Nephron (organoid): ENCODE measurements around the gene PCDH9.
A peak's percentile ranks its signal among the peaks of the same experiment; 100 is the strongest.

Source experiments
- H3K27ac Mint-ChIP-seq, 3 experiments: 2 replicates each; pipeline ENCODE4 v1.8.0; 2020; ENCODE audit warnings: mixed read lengths in 3 of 3, mild to moderate bottlenecking in 2 of 3, moderate library complexity in 1 of 3
- H3K27me3 Mint-ChIP-seq: 2 replicates; pipeline ENCODE4 v1.8.0; 2021; ENCODE audit warnings: low read depth, mild to moderate bottlenecking, moderate library complexity, mixed read lengths
- H3K36me3 Mint-ChIP-seq: 2 replicates; pipeline ENCODE4 v1.8.0; 2020; ENCODE audit warnings: low read depth, mixed read lengths
- H3K4me1 Mint-ChIP-seq: 2 replicates; pipeline ENCODE4 v1.8.0; 2020; ENCODE audit warnings: mixed read lengths
- H3K4me3 Mint-ChIP-seq, 3 experiments: 2 replicates each; pipeline ENCODE4 v1.8.0; 2020; ENCODE audit warnings: mild to moderate bottlenecking in 3 of 3, mixed read lengths in 3 of 3, moderate library complexity in 2 of 3
- H3K9me3 Mint-ChIP-seq: 2 replicates; pipeline ENCODE4 v1.8.0; 2020; ENCODE audit warnings: mixed read lengths
- TF ChIP-seq, protein P1 (sequence below), 3 experiments: fragments of 200-600 bp; sonication (generic); IDR thresholded peaks; one replicate each; pipeline ENCODE4 v1.5.0; 2021; ENCODE audit warnings: antibody characterized with exemption in 3 of 3; ENCODE audit not compliant: unreplicated experiment in 3 of 3

PCDH9 gene

GRCh38 chr13:67048084-67048820, 181.9 kb downstream of the PCDH9 start:
- TF ChIP-seq, protein P1, sequence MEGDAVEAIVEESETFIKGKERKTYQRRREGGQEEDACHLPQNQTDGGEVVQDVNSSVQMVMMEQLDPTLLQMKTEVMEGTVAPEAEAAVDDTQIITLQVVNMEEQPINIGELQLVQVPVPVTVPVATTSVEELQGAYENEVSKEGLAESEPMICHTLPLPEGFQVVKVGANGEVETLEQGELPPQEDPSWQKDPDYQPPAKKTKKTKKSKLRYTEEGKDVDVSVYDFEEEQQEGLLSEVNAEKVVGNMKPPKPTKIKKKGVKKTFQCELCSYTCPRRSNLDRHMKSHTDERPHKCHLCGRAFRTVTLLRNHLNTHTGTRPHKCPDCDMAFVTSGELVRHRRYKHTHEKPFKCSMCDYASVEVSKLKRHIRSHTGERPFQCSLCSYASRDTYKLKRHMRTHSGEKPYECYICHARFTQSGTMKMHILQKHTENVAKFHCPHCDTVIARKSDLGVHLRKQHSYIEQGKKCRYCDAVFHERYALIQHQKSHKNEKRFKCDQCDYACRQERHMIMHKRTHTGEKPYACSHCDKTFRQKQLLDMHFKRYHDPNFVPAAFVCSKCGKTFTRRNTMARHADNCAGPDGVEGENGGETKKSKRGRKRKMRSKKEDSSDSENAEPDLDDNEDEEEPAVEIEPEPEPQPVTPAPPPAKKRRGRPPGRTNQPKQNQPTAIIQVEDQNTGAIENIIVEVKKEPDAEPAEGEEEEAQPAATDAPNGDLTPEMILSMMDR (IDR thresholded peaks at IDR 0.05; ENCODE audit: unreplicated experiment in 3 of 3): peak; percentile 7 to 40 (median 27)
- Mint-ChIP-seq H3K9me3 (peaks cover under 1% of the 10 kb centered on the region), H3K27ac (peak overlapping the region; percentile 96 to 97 (median 97)), H3K4me1 (peaks cover 19% of the 10 kb centered on the region), H3K27me3 (no peaks in the 10 kb centered on the region), H3K36me3 (no peaks in the 10 kb centered on the region), H3K4me3 (no peak overlapping the region)

- Mint-ChIP-seq H3K4me3 (no peak overlapping the region), H3K27ac (peak overlapping the region in 2 of 3 experiments; percentile 4 to 27), H3K4me1 (peaks cover 19% of the 10 kb centered on the region), H3K36me3 (no peaks in the 10 kb centered on the region), H3K9me3 (peaks cover 7% of the 10 kb centered on the region), H3K27me3 (no peaks in the 10 kb centered on the region)
- TF ChIP-seq, protein P1 (IDR thresholded peaks at IDR 0.05; ENCODE audit: unreplicated experiment in 3 of 3): no peak
Observed at GRCh38 chr13:67045357-67045756, 184.8 kb downstream of the PCDH9 start.

GRCh38 chr13:67043901-67044300, 186.2 kb downstream of the PCDH9 start:
- Mint-ChIP-seq H3K9me3 (peaks cover 7% of the 10 kb centered on the region), H3K4me1 (peaks cover 16% of the 10 kb centered on the region), H3K36me3 (no peaks in the 10 kb centered on the region), H3K4me3 (no peak overlapping the region), H3K27ac (no peak overlapping the region), H3K27me3 (no peaks in the 10 kb centered on the region)
- TF ChIP-seq, protein P1 (IDR thresholded peaks at IDR 0.05; ENCODE audit: unreplicated experiment in 3 of 3): no peak

DNA sequence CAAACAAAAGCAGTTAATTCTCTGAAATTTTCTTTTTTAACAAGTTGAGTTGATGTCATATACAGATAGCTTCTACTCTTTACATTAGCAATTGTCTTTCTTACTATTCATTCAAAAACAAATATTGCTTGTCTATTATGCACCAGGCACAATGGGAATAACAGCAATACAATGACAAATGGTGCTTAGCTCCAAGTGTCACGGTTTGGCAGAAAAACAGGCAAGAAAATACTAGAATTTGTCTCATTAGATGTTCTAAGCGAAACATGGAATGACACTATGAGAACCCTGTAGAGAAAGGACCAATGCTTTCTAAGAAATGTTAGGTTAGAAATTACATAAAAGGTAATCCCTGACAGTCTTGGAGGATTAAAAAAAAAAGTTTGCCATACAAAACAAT, 187.6 kb downstream of the PCDH9 start:
- H3K9me3 Mint-ChIP-seq: peaks cover 7% of the 10 kb centered on the region
- H3K4me1 Mint-ChIP-seq: peaks cover 14% of the 10 kb centered on the region
- no peak overlapping the region for H3K4me3 Mint-ChIP-seq
- no peak overlapping the region for H3K27ac Mint-ChIP-seq
- no peaks in the 10 kb centered on the region for H3K27me3 Mint-ChIP-seq
- no peaks in the 10 kb centered on the region for H3K36me3 Mint-ChIP-seq
- TF ChIP-seq, protein P1 (IDR thresholded peaks at IDR 0.05; ENCODE audit: unreplicated experiment in 3 of 3): no peak

DNA sequence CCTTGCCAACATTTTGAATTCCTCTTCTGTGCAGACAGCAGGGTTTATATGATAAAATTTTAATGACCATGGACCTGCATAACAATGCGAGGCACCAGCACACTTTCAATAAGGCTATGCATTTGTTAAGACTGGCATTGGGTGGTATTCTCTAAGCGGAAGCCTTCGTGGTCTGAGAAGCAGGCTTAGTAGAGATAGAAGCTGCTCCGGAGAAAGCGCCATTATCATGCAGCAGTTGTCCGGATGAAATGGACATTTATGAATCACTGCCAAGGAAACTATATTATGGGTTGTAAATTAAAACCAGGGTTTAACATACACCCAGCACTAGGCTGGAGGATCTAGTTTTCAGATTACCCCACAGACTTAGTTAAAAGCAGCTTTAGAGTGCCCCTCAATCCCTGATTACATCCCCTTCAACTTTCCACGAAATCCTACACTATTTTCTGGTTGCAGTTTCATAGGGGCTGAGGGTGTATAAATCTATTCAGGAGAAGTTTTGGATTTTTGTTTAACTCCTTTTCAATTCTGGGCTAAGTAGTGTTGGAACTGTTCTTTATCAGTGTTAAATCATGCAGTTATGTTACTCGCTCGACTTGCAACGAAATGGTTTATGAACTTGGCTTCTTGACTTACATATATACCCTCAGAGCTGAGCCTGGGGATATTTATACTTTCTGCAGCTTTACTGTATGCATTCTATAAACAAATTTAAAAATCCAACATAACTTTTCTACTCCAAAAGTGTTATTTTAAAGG, 193.3 kb downstream of the PCDH9 start:
- Mint-ChIP-seq H3K36me3 (no peaks in the 10 kb centered on the region), H3K27me3 (no peaks in the 10 kb centered on the region), H3K27ac (peak overlapping the region; percentile 62 to 90 (median 82)), H3K4me3 (peak overlapping the region in 2 of 3 experiments; percentile 61 to 67), H3K9me3 (peaks cover under 1% of the 10 kb centered on the region), H3K4me1 (peaks cover 29% of the 10 kb centered on the region)
- TF ChIP-seq, protein P1 (IDR thresholded peaks at IDR 0.05; ENCODE audit: unreplicated experiment in 3 of 3): no peak
